ENCODE data around the gene MIER2. TPM values are rescaled to one million over a fixed set of nuclear protein-coding genes. Genes with fewer than 3 reads are reported as not detected.

The MIER2 gene
- total RNA-seq, 1 experiment from 2014 or later: 40.1 TPM

GRCh38 chr19:305240-306150 is 39.1 kb downstream of the MIER2 start:
- Mint-ChIP-seq H3K4me1 (ENCODE audit: low read depth, unreplicated experiment) (no peaks in the 10 kb centered on the region), H3K27ac (ENCODE audit: unreplicated experiment) (no peak overlapping the region), H3K4me3 (ENCODE audit: unreplicated experiment) (no peak overlapping the region), H3K27me3 (ENCODE audit: insufficient read depth, unreplicated experiment) (no peaks in the 10 kb centered on the region), H3K36me3 (ENCODE audit: insufficient read depth, unreplicated experiment) (peaks cover 21% of the 10 kb centered on the region), H3K9me3 (ENCODE audit: unreplicated experiment) (no peaks in the 10 kb centered on the region)
- H3K4me1 ChIP-seq: no peaks in the 10 kb centered on the region
- TF ChIP-seq, protein P1, sequence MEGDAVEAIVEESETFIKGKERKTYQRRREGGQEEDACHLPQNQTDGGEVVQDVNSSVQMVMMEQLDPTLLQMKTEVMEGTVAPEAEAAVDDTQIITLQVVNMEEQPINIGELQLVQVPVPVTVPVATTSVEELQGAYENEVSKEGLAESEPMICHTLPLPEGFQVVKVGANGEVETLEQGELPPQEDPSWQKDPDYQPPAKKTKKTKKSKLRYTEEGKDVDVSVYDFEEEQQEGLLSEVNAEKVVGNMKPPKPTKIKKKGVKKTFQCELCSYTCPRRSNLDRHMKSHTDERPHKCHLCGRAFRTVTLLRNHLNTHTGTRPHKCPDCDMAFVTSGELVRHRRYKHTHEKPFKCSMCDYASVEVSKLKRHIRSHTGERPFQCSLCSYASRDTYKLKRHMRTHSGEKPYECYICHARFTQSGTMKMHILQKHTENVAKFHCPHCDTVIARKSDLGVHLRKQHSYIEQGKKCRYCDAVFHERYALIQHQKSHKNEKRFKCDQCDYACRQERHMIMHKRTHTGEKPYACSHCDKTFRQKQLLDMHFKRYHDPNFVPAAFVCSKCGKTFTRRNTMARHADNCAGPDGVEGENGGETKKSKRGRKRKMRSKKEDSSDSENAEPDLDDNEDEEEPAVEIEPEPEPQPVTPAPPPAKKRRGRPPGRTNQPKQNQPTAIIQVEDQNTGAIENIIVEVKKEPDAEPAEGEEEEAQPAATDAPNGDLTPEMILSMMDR (IDR thresholded peaks at IDR 0.05; ENCODE audit: insufficient read depth in 1 of 2, low read depth in 1 of 2, low read length in 1 of 2, severe bottlenecking in 1 of 2, unreplicated experiment in 1 of 2): no peak
- no peaks in the 10 kb centered on the region for H3K9me3 ChIP-seq
- BruUV-seq (replicated peaks): no TSS peak
- DNase-seq: no peak
- ChIA-PET CTCF (no interaction called here), POLR2A (no interaction called here)
- H3K36me3 ChIP-seq (ENCODE audit: control insufficient read depth, insufficient read depth, low read length): no peaks in the 10 kb centered on the region
- no peak overlapping the region for H3K4me3 ChIP-seq (ENCODE audit: low read depth, low read length)
- no peaks in the 10 kb centered on the region for H3K27me3 ChIP-seq (replicated peaks; ENCODE audit: control insufficient read depth, insufficient read depth, low read length)
- intact Hi-C loops (cut with micrococcal nuclease; ENCODE audit: unreplicated experiment): no loop called here

DNA sequence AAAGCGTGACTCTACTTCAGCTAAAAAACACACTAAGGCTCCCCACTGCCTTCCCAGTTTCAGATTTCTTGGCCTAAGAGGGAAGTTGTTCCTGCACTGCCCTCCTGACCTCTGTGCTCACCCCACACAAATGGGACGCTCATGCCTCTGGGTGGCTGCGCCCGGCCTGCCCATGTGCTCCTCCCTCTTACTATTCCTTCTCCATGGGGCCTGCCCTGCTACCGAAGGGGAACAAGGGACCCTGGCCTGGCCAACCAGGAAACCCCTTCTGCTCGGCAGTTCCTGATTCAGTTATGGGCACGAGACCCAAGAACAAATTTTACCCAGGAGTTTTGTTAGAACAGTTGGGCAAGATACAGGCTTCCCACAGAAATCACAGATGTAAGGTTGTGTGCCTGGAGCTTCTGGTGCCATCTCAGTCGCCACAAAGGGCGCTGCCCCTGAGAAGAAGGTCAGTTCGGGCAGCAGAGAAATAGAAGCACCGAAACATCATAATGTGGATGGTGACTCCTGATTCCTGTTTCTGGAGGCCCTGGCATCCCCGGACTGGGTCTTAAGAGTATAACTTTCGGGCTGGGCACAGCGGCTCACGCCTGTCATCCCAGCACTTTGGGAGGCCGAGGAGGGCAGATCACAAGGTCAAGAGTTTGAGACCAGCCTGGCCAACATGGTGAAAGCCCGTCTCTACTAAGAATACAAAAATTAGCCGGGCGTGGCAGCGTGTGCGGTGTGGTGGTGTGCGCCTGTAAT is 47.9 kb downstream of the MIER2 start:
- no peaks in the 10 kb centered on the region for H3K9me3 Mint-ChIP-seq (ENCODE audit: unreplicated experiment)
- POLR2A ChIA-PET: no interaction called here
- no peak overlapping the region for H3K4me3 ChIP-seq (ENCODE audit: low read depth, low read length)
- H3K36me3 ChIP-seq (ENCODE audit: control insufficient read depth, insufficient read depth, low read length): no peaks in the 10 kb centered on the region
- H3K4me3 Mint-ChIP-seq (ENCODE audit: unreplicated experiment): no peak overlapping the region
- no peaks in the 10 kb centered on the region for H3K27me3 Mint-ChIP-seq (ENCODE audit: insufficient read depth, unreplicated experiment)
- H3K4me1 ChIP-seq: peaks cover 21% of the 10 kb centered on the region
- no peaks in the 10 kb centered on the region for H3K4me1 Mint-ChIP-seq (ENCODE audit: low read depth, unreplicated experiment)
- BruUV-seq (replicated peaks): no TSS peak
- H3K9me3 ChIP-seq: no peaks in the 10 kb centered on the region
- intact Hi-C loops (cut with micrococcal nuclease; ENCODE audit: unreplicated experiment): no loop called here
- H3K27me3 ChIP-seq (replicated peaks; ENCODE audit: control insufficient read depth, insufficient read depth, low read length): no peaks in the 10 kb centered on the region
- CTCF ChIA-PET: no interaction called here
- H3K36me3 Mint-ChIP-seq (ENCODE audit: insufficient read depth, unreplicated experiment): peaks cover 6% of the 10 kb centered on the region
- no peak overlapping the region for H3K27ac Mint-ChIP-seq (ENCODE audit: unreplicated experiment)
- TF ChIP-seq, protein P1 (IDR thresholded peaks at IDR 0.05; ENCODE audit: insufficient read depth in 1 of 2, low read depth in 1 of 2, low read length in 1 of 2, severe bottlenecking in 1 of 2, unreplicated experiment in 1 of 2): no peak
- no peak for DNase-seq

DNA sequence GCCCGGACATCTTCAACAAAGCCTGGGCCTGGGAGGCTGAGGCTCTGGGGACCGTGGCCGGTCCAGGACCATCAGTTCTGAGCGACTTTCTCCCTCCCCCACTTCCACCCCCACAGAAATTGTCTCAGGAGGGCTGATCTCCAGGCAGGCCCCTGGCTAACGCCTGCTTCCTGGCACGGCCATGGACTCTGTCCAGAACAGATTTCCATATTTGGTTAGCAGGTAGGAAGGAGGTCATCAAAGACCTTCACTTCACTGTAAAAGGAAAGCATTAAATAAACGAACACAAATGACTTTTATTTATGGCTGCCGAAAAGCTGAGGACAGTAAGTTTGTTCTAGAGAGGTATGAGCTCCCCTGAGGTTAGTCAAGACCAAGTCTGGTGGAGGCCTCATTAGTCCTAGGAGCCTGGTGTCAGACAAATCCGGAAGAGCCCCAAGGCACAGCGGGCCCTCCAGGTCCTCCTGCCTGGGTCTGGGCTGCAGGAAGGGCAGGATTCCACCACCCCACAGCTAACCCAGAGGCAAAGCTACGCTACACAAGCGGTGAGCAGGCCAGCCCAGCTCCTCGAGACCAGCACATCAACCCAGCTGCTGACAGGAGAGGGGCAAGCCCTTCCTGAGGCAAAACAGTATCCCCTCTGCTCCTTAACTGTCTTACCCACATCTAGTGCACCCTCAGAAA is 48.8 kb downstream of the MIER2 start:
- no peaks in the 10 kb centered on the region for H3K9me3 Mint-ChIP-seq (ENCODE audit: unreplicated experiment)
- intact Hi-C loops (cut with micrococcal nuclease; ENCODE audit: unreplicated experiment): no loop called here
- H3K4me3 Mint-ChIP-seq (ENCODE audit: unreplicated experiment): no peak overlapping the region
- H3K36me3 Mint-ChIP-seq (ENCODE audit: insufficient read depth, unreplicated experiment): peaks cover 6% of the 10 kb centered on the region
- TF ChIP-seq, protein P1 (IDR thresholded peaks at IDR 0.05; ENCODE audit: insufficient read depth in 1 of 2, low read depth in 1 of 2, low read length in 1 of 2, severe bottlenecking in 1 of 2, unreplicated experiment in 1 of 2): no peak
- no peak for DNase-seq
- no peak overlapping the region for H3K27ac Mint-ChIP-seq (ENCODE audit: unreplicated experiment)
- Histone ChIP-seq H3K36me3 (ENCODE audit: control insufficient read depth, insufficient read depth, low read length) (no peaks in the 10 kb centered on the region), H3K27me3 (replicated peaks; ENCODE audit: control insufficient read depth, insufficient read depth, low read length) (no peaks in the 10 kb centered on the region), H3K4me3 (ENCODE audit: low read depth, low read length) (no peak overlapping the region), H3K4me1 (peaks cover 23% of the 10 kb centered on the region), H3K9me3 (no peaks in the 10 kb centered on the region)
- no peaks in the 10 kb centered on the region for H3K4me1 Mint-ChIP-seq (ENCODE audit: low read depth, unreplicated experiment)
- BruUV-seq (replicated peaks): no TSS peak
- POLR2A ChIA-PET: no interaction called here
- H3K27me3 Mint-ChIP-seq (ENCODE audit: insufficient read depth, unreplicated experiment): no peaks in the 10 kb centered on the region
- CTCF ChIA-PET: no interaction called here

All from Caco-2 (cell line).